HCT116 (cell line): ENCODE data around the gene POU2AF2.

ENCODE experiments used
- CEBPB ChIP-seq: IDR thresholded peaks from 2 replicates; pipeline ENCODE4 v1.6.1; 2012; ENCODE audit warnings: low read depth
- ELF1 ChIP-seq: IDR thresholded peaks from 2 replicates; pipeline ENCODE4 v1.6.1; 2012; ENCODE audit warnings: low read depth, borderline replicate concordance
- JUND ChIP-seq: IDR thresholded peaks from 2 replicates; pipeline ENCODE4 v1.6.1; 2012
- POLR2A ChIP-seq: IDR thresholded peaks from 2 replicates; pipeline ENCODE4 v1.7.0; 2011; ENCODE audit warnings: borderline replicate concordance; ENCODE audit not compliant: insufficient read depth, insufficient read length; ENCODE audit errors: extremely low read depth
- POLR2AphosphoS5 ChIP-seq: IDR thresholded peaks from 2 replicates; pipeline ENCODE4 v1.6.1; 2011; ENCODE audit warnings: mild to moderate bottlenecking, low read depth, low read length, moderate library complexity
- TF ChIP-seq, protein P1 (sequence below), 3 experiments: fragments of 200-600 bp in 1 of 3; sonication (generic) in 1 of 3; IDR thresholded peaks in 2 of 3; conservative IDR thresholded peaks in 1 of 3; 2 replicates each; pipeline ENCODE4 v1.5.1; 2012 to 2017; ENCODE audit warnings: low read depth in 2 of 3, low read length in 2 of 3, antibody characterized with exemption in 1 of 3, borderline replicate concordance in 1 of 3, control low read depth in 1 of 3, mild to moderate bottlenecking in 1 of 3, mixed read lengths in 1 of 3, mixed run types in 1 of 3, moderate library complexity in 1 of 3; ENCODE audit not compliant: insufficient read depth in 1 of 3

- TF ChIP-seq, protein P1, sequence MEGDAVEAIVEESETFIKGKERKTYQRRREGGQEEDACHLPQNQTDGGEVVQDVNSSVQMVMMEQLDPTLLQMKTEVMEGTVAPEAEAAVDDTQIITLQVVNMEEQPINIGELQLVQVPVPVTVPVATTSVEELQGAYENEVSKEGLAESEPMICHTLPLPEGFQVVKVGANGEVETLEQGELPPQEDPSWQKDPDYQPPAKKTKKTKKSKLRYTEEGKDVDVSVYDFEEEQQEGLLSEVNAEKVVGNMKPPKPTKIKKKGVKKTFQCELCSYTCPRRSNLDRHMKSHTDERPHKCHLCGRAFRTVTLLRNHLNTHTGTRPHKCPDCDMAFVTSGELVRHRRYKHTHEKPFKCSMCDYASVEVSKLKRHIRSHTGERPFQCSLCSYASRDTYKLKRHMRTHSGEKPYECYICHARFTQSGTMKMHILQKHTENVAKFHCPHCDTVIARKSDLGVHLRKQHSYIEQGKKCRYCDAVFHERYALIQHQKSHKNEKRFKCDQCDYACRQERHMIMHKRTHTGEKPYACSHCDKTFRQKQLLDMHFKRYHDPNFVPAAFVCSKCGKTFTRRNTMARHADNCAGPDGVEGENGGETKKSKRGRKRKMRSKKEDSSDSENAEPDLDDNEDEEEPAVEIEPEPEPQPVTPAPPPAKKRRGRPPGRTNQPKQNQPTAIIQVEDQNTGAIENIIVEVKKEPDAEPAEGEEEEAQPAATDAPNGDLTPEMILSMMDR (IDR thresholded peaks at IDR 0.05 in 2 of 3, conservative IDR thresholded peaks at IDR 0.05 in 1 of 3; ENCODE audit: borderline replicate concordance in 1 of 3, insufficient read depth in 1 of 3, low read depth in 2 of 3, low read length in 2 of 3), result no peak
- TF ChIP-seq CEBPB (no peak), POLR2AphosphoS5 (no peak), ELF1 (no peak), JUND (no peak), POLR2A (no peak)
These were observed 24.3 kb upstream of the POU2AF2 start for GRCh38 chr11:111221208-111221607.
